AG09319 (cell line): ENCODE results near the gene ALOX15B.

Source experiments
- DNase-seq: peaks from one replicate; pipeline ENCODE4 v3.0.0-alpha.2; 2010; ENCODE audit warnings: low read depth; ENCODE audit errors: extremely low read depth
- TF ChIP-seq, protein P1 (sequence below): IDR thresholded peaks from 2 replicates; pipeline ENCODE4 v1.5.1; 2011; ENCODE audit warnings: low read depth, mild to moderate bottlenecking, inconsistent platforms, low read length, moderate library complexity

The ALOX15B gene

GRCh38 chr17:8079291-8080207, 40.7 kb downstream of the ALOX15B start:
- no peak for DNase-seq
- TF ChIP-seq, protein P1, sequence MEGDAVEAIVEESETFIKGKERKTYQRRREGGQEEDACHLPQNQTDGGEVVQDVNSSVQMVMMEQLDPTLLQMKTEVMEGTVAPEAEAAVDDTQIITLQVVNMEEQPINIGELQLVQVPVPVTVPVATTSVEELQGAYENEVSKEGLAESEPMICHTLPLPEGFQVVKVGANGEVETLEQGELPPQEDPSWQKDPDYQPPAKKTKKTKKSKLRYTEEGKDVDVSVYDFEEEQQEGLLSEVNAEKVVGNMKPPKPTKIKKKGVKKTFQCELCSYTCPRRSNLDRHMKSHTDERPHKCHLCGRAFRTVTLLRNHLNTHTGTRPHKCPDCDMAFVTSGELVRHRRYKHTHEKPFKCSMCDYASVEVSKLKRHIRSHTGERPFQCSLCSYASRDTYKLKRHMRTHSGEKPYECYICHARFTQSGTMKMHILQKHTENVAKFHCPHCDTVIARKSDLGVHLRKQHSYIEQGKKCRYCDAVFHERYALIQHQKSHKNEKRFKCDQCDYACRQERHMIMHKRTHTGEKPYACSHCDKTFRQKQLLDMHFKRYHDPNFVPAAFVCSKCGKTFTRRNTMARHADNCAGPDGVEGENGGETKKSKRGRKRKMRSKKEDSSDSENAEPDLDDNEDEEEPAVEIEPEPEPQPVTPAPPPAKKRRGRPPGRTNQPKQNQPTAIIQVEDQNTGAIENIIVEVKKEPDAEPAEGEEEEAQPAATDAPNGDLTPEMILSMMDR = peak; percentile 80

- TF ChIP-seq, protein P1 = no peak
- DNase-seq = no peak
Observed at GRCh38 chr17:8080208-8080798, 41.4 kb downstream of the ALOX15B start.

GRCh38 chr17:8080799-8081219, 42.0 kb downstream of the ALOX15B start:
- no peak for DNase-seq
- TF ChIP-seq, protein P1 = no peak

DNA sequence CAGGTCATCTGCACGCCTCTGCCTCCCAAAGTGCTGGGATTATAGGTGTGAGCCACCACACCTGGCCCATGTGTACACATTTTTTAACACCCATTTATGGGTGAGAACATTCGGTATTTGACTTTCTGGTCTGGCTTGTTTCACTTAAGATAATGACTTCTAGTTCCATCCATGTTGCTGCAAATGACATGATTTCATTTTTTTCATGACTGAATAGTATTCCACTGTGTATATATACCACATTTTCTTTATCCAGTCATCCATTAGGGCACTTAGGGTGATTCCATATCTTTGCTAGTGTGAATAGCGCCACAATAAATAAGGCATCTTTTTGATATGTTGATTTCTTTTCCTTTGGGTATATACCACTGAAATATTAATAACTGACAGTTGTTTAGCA, 43.0 kb downstream of the ALOX15B start:
- TF ChIP-seq, protein P1 = no peak
- no peak for DNase-seq

DNA sequence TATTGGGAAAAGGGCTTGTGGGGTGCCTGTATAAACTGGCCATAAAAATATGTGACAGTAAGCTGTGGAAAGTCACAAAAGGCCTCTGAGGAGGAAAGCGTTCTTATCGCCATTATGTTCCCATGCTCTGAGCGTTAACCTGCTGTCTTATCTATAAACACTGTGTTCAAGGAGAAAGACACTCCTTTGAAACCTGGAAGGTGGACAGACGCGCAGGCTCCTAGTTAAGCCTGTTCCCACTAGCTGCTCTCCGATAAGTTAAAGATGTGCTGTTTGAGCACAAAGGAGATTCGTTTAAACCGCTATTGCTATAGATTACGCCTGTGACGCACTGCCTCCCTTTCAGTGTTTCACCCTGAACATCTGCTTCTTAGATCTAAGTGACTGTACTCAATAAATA, 43.4 kb downstream of the ALOX15B start:
- TF ChIP-seq, protein P1 = no peak

DNA sequence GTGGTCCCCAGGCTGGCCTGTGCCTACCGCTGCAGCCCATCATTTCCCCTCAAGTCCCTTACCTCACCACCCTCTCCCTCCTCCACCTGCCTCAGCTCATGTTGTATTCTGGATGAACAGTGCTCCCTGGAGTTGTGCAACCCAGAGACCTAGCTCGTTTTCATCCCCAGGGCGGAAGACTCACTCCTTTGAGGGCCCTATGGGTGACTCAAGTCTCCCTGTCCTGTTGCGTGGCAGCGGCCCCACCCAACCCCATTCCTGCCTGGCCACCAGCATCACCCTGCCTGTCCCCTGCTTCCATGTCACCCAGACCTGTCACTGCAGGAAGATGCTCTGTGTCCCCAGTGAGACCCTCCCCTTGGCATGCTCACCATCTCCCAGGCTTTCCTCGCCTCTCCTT, 45.4 kb downstream of the ALOX15B start:
- TF ChIP-seq, protein P1 = no peak
- DNase-seq = no peak

More for the DNA sequence above, 43.4 kb downstream of the ALOX15B start:
- no peak for DNase-seq
